ENCODE data around the gene TRMT112.

DNA sequence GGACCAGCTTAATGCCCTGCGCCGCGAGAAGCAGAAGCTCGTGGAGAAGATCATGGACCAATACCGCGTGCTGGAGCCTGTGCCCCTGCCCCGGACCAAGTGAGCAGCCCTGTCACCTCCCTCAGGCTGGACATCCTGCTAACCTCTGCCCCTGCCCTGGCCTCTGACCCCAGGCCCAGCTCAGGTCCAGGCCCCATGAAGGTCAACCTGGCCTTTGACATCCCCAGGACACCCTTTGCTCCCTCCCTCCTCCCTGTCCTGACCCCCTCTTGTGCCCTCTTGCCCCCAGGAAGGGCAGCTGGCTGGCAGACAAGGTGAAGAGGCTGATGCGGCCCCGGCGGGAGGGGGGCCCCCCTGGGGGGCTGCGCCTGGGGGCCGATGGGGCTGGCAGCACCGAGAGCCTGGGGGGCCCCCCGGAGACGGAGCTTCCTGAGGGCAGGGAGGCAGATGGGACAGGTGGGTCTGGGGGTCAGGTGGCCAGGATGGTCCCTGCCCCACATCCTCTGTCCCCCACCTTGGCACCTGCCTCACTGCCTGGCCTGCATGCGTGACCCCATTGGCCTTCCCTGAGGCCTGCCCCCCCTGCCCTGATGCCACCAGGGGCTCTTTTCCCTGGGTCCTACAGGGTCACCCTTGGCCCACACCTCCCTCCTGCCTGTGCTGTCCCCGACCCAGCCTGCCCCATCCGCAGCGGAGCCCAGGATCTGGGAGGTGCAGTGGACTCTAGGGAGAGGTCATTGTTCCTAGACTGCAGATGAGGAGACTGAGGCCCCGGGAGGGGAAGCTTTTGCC, 36.6 kb upstream of the TRMT112 start:
- no peak for TF ChIP-seq POLR2A (IDR thresholded peaks at IDR 0.05)
- TF ChIP-seq, protein P1, sequence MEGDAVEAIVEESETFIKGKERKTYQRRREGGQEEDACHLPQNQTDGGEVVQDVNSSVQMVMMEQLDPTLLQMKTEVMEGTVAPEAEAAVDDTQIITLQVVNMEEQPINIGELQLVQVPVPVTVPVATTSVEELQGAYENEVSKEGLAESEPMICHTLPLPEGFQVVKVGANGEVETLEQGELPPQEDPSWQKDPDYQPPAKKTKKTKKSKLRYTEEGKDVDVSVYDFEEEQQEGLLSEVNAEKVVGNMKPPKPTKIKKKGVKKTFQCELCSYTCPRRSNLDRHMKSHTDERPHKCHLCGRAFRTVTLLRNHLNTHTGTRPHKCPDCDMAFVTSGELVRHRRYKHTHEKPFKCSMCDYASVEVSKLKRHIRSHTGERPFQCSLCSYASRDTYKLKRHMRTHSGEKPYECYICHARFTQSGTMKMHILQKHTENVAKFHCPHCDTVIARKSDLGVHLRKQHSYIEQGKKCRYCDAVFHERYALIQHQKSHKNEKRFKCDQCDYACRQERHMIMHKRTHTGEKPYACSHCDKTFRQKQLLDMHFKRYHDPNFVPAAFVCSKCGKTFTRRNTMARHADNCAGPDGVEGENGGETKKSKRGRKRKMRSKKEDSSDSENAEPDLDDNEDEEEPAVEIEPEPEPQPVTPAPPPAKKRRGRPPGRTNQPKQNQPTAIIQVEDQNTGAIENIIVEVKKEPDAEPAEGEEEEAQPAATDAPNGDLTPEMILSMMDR (IDR thresholded peaks at IDR 0.05): no peak
